RCC 7860 (cell line): ENCODE results near the gene ST3GAL3.

ENCODE experiments used
- DNase-seq: peaks from one replicate; pipeline ENCODE4 v3.0.0-alpha.2; 2015; ENCODE audit warnings: low spot score
- FAIRE-seq: peaks from 2 replicates; lab custom pipeline; 2012; peaks lifted over from hg19 to GRCh38; lab: Jason Lieb, UNC

Gene ST3GAL3

GRCh38 chr1:43843684-43844083 is 136.3 kb downstream of the ST3GAL3 start:
- DNase-seq = no peak
- no peak for FAIRE-seq

- peak; percentile 99 for FAIRE-seq
- DNase-seq = peak; percentile 98
Observed at GRCh38 chr1:43844114-43844513, 136.8 kb downstream of the ST3GAL3 start.

DNA sequence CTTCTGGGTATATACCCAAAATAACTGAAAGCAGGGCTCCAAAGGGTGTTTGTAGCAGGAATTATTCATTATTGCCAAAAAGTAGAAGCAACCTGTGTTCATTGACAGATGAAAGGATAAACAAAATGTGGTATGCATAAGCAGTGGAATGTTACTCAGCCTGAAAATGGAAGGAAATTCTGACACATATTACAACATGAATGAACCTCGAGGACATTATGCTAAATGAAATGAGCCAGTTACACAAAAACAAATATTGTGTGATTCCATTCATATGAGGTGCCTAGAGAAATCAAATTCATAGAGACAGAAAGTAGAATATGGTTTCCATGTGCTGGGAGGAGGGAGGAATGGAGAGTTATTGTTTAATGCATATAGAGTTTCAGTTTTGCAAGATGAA is 140.0 kb downstream of the ST3GAL3 start:
- FAIRE-seq (no peak), DNase-seq (no peak)

DNA sequence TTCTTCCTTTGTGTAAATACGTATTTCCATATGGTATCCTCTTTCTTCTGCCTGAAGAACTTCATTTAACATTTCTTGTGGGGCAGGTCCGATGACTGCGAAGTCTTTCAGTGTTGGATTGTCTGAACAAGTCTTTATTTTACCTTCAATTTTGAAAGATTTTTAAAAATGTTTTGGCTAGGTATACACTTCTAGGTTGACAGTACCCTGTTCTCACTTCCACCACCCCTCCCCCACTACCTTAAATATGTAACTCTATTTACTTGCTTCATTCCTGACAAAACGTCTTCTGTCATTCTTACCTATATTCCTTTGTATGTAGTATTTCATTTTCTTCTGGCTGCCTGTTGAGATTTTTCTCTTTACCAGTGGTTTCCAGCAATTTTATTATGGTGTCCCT is 140.5 kb downstream of the ST3GAL3 start:
- FAIRE-seq (no peak), DNase-seq (no peak)

GRCh38 chr1:43849670-43850069 is 142.3 kb downstream of the ST3GAL3 start:
- FAIRE-seq (no peak), DNase-seq (no peak)

DNA sequence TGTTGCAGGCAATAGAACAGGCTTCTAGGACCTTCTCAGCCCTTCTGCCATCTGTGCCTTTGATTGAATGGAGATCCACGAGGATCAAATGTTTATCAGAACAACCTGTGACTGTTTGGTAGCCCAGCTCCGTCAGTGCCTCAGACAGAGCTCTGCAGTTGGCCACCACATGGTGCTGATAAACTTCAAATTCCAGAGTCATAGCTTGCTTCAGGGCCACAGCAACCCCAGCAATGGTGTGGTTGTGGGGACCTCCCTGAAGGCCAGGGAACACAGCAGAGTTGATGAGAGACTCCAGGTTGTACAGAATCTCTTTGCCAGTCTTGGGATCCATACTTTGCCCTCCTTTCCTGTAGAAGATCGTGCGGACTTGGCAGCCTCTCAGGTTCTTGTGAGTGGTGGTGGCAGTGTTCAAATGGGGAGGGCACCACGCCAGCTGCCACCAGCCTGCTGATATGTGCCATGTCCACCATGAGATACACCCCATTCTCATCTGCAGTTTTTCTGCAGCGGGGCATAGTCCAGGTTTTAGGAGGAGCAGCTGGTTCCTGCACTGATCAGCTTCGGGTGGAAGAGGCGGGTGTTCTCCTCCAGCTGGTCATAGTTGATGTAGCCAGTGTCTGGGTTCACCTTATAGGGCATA is 143.4 kb downstream of the ST3GAL3 start:
- FAIRE-seq = no peak
- no peak for DNase-seq

- FAIRE-seq (no peak), DNase-seq (no peak)
Observed at GRCh38 chr1:43851561-43852338, 144.4 kb downstream of the ST3GAL3 start.

GRCh38 chr1:43853161-43853921 is 146.0 kb downstream of the ST3GAL3 start:
- FAIRE-seq (peak; percentile 77), DNase-seq (peak; percentile 62)

DNA sequence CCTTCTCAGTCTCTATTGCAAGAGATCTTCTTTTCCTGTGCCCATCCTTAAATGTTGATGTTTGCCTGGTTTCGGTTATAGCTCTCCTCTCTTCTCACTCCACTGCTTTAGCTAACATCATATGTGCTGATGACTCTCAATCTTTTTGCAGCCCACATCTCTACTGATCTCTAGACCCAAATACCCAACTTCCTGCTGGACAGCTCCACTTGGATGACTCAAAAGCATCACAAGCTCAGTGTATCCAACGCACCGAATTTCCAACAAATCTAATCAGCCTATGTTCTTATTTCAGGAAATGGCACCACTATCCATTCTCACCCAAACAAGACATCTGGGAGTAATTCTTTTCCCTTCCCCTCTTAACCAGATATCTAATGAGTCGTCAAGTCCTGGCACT is 147.1 kb downstream of the ST3GAL3 start:
- no peak for FAIRE-seq
- no peak for DNase-seq

GRCh38 chr1:43856188-43856587 is 148.9 kb downstream of the ST3GAL3 start:
- no peak for FAIRE-seq
- DNase-seq = no peak

DNA sequence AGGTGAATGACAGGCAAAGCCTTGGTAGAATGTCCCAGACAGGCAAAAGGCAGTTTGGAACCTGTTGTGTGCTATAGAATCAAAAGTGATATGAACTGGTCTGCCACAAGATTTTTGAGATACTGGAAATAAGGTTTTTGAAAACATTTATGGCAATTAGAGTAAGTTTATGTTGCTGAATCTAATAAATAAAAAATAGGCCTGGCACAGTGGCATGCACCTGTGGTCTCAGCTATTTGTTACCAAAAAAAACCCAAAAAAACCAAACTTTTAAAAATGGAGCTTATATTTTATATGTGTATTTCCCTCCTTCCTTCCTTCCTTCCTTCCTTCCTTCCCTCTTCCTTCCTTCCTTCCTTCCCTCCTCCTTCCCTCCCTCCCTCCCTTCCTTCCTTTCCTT is 149.8 kb downstream of the ST3GAL3 start:
- FAIRE-seq = no peak

DNA sequence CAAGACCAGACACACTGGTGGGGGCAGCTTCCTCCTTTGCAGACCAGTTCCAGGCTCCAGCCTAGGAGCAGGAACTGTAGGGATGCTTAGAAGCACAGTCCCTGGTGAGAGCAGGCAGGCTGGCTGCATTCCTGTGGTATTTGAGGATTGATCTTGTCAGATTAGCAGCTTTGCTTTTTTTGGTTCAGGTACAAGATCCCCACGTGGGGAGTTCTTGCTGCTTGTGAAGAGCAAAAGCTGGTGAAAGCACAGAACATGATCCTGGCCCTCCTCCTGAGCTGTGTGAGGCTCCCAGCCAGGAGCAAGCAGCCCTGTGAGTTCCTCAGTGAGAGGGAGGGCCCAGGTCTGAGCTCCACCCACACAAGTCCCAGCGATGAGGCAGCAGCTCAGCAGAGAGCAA is 151.0 kb downstream of the ST3GAL3 start:
- peak; percentile 78 for FAIRE-seq
- peak; percentile 90 for DNase-seq

More for the DNA sequence above, 149.8 kb downstream of the ST3GAL3 start:
- DNase-seq = no peak

DNA sequence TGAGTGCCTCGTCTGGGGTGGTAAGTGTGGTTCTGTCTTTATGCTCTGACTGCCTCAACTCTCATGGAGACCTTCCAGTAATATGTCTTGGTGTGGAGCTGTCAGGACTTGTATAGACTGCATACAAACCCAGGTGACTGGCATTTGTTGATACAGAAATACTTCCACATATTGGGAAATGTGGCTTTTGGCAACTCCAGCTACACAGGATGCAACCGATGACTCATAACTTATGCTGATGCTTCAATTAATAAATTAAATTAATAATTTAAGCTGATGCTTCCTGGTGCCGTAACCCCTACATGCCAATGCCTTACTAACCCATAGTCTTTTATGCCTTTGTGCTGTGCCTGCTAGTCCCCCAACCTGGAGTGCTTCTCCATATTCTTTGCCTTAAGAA is 154.0 kb downstream of the ST3GAL3 start:
- no peak for DNase-seq

GRCh38 chr1:43861988-43862735 is 154.8 kb downstream of the ST3GAL3 start:
- no peak for FAIRE-seq

More for the DNA sequence above, 154.0 kb downstream of the ST3GAL3 start:
- no peak for FAIRE-seq

DNA sequence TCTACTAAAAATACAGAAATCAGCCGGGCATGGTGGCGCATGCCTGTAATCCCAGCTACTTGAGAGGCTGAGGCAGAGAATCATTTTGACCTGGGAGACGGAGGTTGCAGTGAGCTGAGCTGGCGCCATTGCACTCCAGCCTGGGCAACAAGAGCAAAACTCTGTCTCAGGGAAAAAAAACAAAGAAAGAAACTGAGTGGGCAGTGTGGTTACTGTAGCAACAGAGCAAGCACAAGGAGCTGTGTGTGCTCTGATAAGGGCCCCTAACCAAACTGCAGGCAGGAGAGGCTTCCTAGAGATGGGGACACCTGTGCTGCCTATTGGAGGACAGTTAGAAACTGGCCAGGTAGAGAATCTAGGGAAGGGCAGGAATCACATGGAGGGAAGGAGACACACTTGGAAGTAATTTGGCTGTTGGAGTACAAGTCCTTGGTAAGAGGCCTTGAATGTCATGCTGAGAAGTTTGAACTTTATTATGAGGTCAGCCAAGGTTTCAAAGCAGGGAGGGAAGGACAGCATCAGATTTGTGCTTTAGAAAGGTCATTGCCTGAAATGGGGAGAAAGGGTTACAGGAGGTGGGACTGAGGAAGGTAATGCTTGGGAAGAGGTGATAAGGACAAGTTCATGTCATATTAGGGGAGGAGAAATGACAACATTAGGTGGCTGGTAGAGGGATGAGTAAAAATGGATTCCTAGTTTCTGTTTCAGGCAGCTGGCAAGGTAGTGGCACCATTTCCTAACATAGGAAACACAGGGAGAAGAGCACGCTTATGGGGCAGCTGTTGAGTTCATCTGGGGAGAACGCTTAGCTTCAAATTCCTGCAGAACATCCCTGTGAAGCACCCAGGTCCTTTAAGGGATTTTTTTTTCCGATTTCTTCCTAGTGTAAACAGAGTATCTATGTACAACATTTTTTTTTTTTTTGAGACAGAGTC is 157.0 kb downstream of the ST3GAL3 start:
- DNase-seq = no peak
- FAIRE-seq = no peak

More at GRCh38 chr1:43861988-43862735, 154.8 kb downstream of the ST3GAL3 start:
- no peak for DNase-seq

DNA sequence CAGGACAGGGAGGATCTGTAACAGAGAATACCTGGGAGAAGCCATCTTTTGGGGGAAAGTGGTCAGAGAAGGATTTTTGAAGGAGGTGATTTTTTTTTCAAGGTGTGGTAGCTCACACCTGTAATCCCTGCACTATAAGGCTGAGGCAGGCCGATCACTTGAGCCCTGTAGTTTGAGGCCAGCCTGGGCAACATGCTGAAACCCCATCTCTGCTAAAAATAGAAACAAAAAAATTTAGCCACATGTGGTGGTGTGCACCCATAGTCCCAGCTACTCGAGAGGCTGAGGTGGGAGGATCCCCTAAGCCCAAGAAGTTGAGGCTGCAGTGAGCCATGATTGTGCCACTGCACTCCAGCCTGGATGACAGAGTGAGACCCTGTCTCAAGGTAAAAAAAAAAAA is 158.9 kb downstream of the ST3GAL3 start:
- FAIRE-seq (no peak), DNase-seq (no peak)

DNA sequence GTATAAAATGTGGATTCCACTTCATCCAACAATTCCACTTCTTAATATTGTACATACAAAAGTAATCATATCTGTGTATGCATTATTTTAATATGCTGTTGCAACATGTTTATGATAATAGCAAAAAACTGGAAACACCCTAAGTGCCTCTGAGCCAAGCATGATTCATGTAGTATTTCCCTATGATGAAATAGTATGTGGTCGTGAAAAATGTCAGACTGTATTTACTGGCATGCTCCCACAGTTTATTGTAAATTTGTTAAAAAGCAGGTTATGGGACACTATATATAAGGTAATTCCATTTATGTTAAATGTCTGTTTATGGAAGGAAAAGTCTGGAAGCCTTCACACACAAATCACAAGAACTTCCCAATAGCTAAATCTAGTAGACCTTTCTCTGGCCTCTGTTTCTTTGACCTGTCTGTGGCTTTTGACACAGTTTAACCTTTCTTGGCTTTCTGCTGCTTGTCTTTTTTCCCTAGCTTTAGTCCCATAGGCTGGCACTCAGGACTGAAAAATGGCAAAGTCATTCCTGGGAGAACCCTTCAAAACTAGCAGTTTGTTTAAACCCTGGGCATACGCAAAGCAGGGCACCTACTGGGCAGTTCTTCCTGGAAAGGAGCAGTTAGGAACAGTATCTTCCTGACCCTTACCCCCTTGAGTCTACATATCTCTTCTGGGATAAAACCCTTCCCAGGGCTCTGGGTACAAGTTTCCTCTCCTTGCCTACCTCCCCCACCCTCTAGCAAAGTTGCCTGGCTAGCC is 160.8 kb downstream of the ST3GAL3 start:
- DNase-seq = no peak
- peak; percentile 45 for FAIRE-seq

DNA sequence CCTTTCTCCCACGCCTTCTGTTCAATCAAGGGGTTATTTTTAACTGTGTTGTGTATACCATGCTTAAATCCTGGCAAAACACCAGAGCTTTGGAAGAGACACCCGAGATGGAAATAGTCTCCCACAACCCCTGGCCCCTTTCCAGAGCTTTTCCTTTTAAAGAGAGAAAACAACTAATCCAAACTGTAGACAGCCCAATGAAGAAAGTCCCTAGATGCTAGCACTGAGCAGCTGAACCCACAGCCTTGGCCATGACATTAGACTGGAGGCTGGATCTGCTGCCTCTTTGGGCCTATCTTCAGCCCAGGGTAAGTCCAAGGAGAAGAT is 161.4 kb downstream of the ST3GAL3 start:
- FAIRE-seq (no peak), DNase-seq (no peak)

GRCh38 chr1:43870306-43870705 is 163.0 kb downstream of the ST3GAL3 start:
- FAIRE-seq = no peak
- DNase-seq = no peak
